AG10803 (cell line): ENCODE results near the gene FRMD8.

Experiments used
- DNase-seq: peaks from one replicate; pipeline ENCODE4 v3.0.0; 2010; ENCODE audit warnings: low read depth
- H3K4me3 ChIP-seq: 2 replicates; pipeline ENCODE4 v1.5.1; 2011; ENCODE audit warnings: mild to moderate bottlenecking, low read length, control low read depth
- CTCF ChIP-seq: conservative IDR thresholded peaks from 2 replicates; pipeline ENCODE4 v1.5.1; 2011; ENCODE audit warnings: mild to moderate bottlenecking, low read length, control low read depth, inconsistent platforms

The FRMD8 gene

GRCh38 chr11:65414776-65415498, 28.5 kb downstream of the FRMD8 start:
- DNase-seq, result peak; percentile 79
- no peak overlapping the region for H3K4me3 ChIP-seq
- TF ChIP-seq CTCF, result no peak

GRCh38 chr11:65415499-65416340, 29.3 kb downstream of the FRMD8 start:
- TF ChIP-seq CTCF, result no peak
- peak overlapping the region; percentile 56 for H3K4me3 ChIP-seq
- DNase-seq, result no peak

- peak; percentile 87 for TF ChIP-seq CTCF
- peak; percentile 74 for DNase-seq
- peak overlapping the region; percentile 56 for H3K4me3 ChIP-seq
These were observed 29.9 kb downstream of the FRMD8 start for GRCh38 chr11:65416341-65416824.

- H3K4me3 ChIP-seq, result peak overlapping the region; percentile 56
- peak; percentile 13 for DNase-seq
- TF ChIP-seq CTCF, result no peak
These were observed 30.6 kb downstream of the FRMD8 start for GRCh38 chr11:65416841-65417701.

GRCh38 chr11:65417702-65418430, 31.4 kb downstream of the FRMD8 start:
- peak overlapping the region; percentile 56 for H3K4me3 ChIP-seq
- peak; percentile 46 for DNase-seq
- no peak for TF ChIP-seq CTCF

GRCh38 chr11:65418431-65418680, 31.9 kb downstream of the FRMD8 start:
- peak overlapping the region; percentile 56 for H3K4me3 ChIP-seq
- no peak for DNase-seq
- TF ChIP-seq CTCF, result no peak
